Measurements from ENCODE around the gene PPP3CA.

PPP3CA gene

GRCh38 chr4:101345596-101346350, 1.6 kb downstream of the PPP3CA start:
- TF ChIP-seq EGR1 (IDR thresholded peaks at IDR 0.05) (0 out of 2 replicates have a peak, but pooled peaks have one; percentile 5), NFIC (IDR thresholded peaks at IDR 0.05) (no peak)

GRCh38 chr4:101345271-101345595, 2.1 kb downstream of the PPP3CA start:
- TF ChIP-seq YY1 (IDR thresholded peaks at IDR 0.05; ENCODE audit: low read depth) (no peak), USF1 (IDR thresholded peaks at IDR 0.05) (no peak), TAF1 (IDR thresholded peaks at IDR 0.05; ENCODE audit: low read depth) (no peak), FOXM1 (IDR thresholded peaks at IDR 0.05; ENCODE audit: borderline replicate concordance, low read depth) (no peak), EGR1 (IDR thresholded peaks at IDR 0.05) (no peak), CEBPB (IDR thresholded peaks at IDR 0.05) (no peak), NFIC (IDR thresholded peaks at IDR 0.05) (no peak)

- TF ChIP-seq TEAD4 (IDR thresholded peaks at IDR 0.05) (no peak), FOXM1 (IDR thresholded peaks at IDR 0.05; ENCODE audit: borderline replicate concordance, low read depth) (no peak), REST (IDR thresholded peaks at IDR 0.05; ENCODE audit: low read depth) (no peak), TAF1 (IDR thresholded peaks at IDR 0.05; ENCODE audit: low read depth) (no peak), USF1 (IDR thresholded peaks at IDR 0.05) (no peak), YY1 (IDR thresholded peaks at IDR 0.05; ENCODE audit: low read depth) (no peak), TCF12 (IDR thresholded peaks at IDR 0.05; ENCODE audit: low read depth) (no peak), RAD21 (IDR thresholded peaks at IDR 0.05; ENCODE audit: low read depth) (no peak), ZBTB7A (IDR thresholded peaks at IDR 0.05; ENCODE audit: low read depth) (no peak), CREB1 (IDR thresholded peaks at IDR 0.05; ENCODE audit: low read depth) (no peak), CEBPB (IDR thresholded peaks at IDR 0.05) (no peak), EP300 (IDR thresholded peaks at IDR 0.05; ENCODE audit: borderline replicate concordance) (no peak), NFIC (IDR thresholded peaks at IDR 0.05) (no peak)
Observed at GRCh38 chr4:101339332-101339731, 8.0 kb downstream of the PPP3CA start.

- TF ChIP-seq YY1 (IDR thresholded peaks at IDR 0.05; ENCODE audit: low read depth) (no peak), EGR1 (IDR thresholded peaks at IDR 0.05) (no peak), RAD21 (IDR thresholded peaks at IDR 0.05; ENCODE audit: low read depth) (no peak), TCF12 (IDR thresholded peaks at IDR 0.05; ENCODE audit: low read depth) (no peak), TEAD4 (IDR thresholded peaks at IDR 0.05) (no peak), USF1 (IDR thresholded peaks at IDR 0.05) (no peak), EP300 (IDR thresholded peaks at IDR 0.05; ENCODE audit: borderline replicate concordance) (no peak), FOXM1 (IDR thresholded peaks at IDR 0.05; ENCODE audit: borderline replicate concordance, low read depth) (no peak), MAX (IDR thresholded peaks at IDR 0.05) (no peak), CREB1 (IDR thresholded peaks at IDR 0.05; ENCODE audit: low read depth) (no peak), NFIC (IDR thresholded peaks at IDR 0.05) (no peak), TAF1 (IDR thresholded peaks at IDR 0.05; ENCODE audit: low read depth) (no peak)
Observed at GRCh38 chr4:101337688-101338087, 9.6 kb downstream of the PPP3CA start.

- TF ChIP-seq USF1 (IDR thresholded peaks at IDR 0.05): no peak
- TF ChIP-seq FOXM1 (IDR thresholded peaks at IDR 0.05; ENCODE audit: borderline replicate concordance, low read depth): no peak
- no peak for TF ChIP-seq TAF1 (IDR thresholded peaks at IDR 0.05; ENCODE audit: low read depth)
- TF ChIP-seq EP300 (IDR thresholded peaks at IDR 0.05; ENCODE audit: borderline replicate concordance): no peak
- no peak for TF ChIP-seq TEAD4 (IDR thresholded peaks at IDR 0.05)
- TF ChIP-seq RAD21 (IDR thresholded peaks at IDR 0.05; ENCODE audit: low read depth): no peak
- no peak for TF ChIP-seq REST (IDR thresholded peaks at IDR 0.05; ENCODE audit: low read depth)
- TF ChIP-seq MAX (IDR thresholded peaks at IDR 0.05): no peak
- no peak for TF ChIP-seq ZBTB7A (IDR thresholded peaks at IDR 0.05; ENCODE audit: low read depth)
- no peak for TF ChIP-seq NFIC (IDR thresholded peaks at IDR 0.05)
- no peak for TF ChIP-seq CREB1 (IDR thresholded peaks at IDR 0.05; ENCODE audit: low read depth)
- no peak for TF ChIP-seq EGR1 (IDR thresholded peaks at IDR 0.05)
Observed at GRCh38 chr4:101334963-101335572, 12.3 kb downstream of the PPP3CA start.
